K562 (cell line): ENCODE results near the gene HS2ST1. TPM values are rescaled to one million over a fixed set of nuclear protein-coding genes. Genes with fewer than 3 reads are reported as not detected.

Experiments
- BCOR ChIP-seq: fragments of 450-650 bp; IDR thresholded peaks from 2 replicates; pipeline ENCODE4 v1.6.1; 2016
- BRCA1 ChIP-seq, 2 experiments: fragments of 450-650 bp in 1 of 2; sonication (generic) in 1 of 2; formaldehyde crosslinking in 1 of 2; IDR thresholded peaks; 2 replicates each; pipeline versions ENCODE4 v1.5.0 to v1.6.1; 2017 to 2020; ENCODE audit warnings: mild to moderate bottlenecking in 1 of 2, missing genetic modification reagents in 1 of 2
- CHD1 ChIP-seq: fragments of 200-600 bp; sonication (generic); IDR thresholded peaks from one replicate; pipeline ENCODE4 v1.6.1; 2012; ENCODE audit warnings: mild to moderate bottlenecking, moderate library complexity, low read length, inconsistent platforms
- ELF2 ChIP-seq: fragments of 250-450 bp; sonication (Bioruptor Pico); IDR thresholded peaks from 2 replicates; pipeline ENCODE4 v1.5.0; 2021; ENCODE audit warnings: mild to moderate bottlenecking
- ETV5 ChIP-seq: sonication (generic); formaldehyde crosslinking; IDR thresholded peaks from 2 replicates; pipeline ENCODE4 v1.4.0; 2020; ENCODE audit warnings: low read depth, mild to moderate bottlenecking, missing genetic modification reagents
- HDAC2 ChIP-seq: fragments of 450-650 bp; IDR thresholded peaks from 2 replicates; pipeline ENCODE4 v1.6.1; 2016; ENCODE audit warnings: mild to moderate bottlenecking
- KDM2B ChIP-seq: fragments of 250-450 bp; sonication (Bioruptor Pico); IDR thresholded peaks from 2 replicates; pipeline ENCODE4 v1.8.0; 2021; ENCODE audit warnings: mild to moderate bottlenecking, moderate library complexity
- PCBP1 ChIP-seq: fragments of 200-400 bp; formaldehyde crosslinking; IDR thresholded peaks from 2 replicates; pipeline ENCODE4 v1.6.1; 2018; ENCODE audit warnings: mild to moderate bottlenecking, low read depth, low read length; ENCODE audit not compliant: poor library complexity, severe bottlenecking
- PHB2 ChIP-seq: fragments of 450-650 bp; IDR thresholded peaks from 2 replicates; pipeline ENCODE4 v1.6.1; 2017; ENCODE audit warnings: low read depth
- PPARD ChIP-seq: fragments of 250-450 bp; sonication (Bioruptor Pico); IDR thresholded peaks from 2 replicates; pipeline ENCODE4 v1.8.0; 2022; ENCODE audit warnings: inconsistent platforms, mild to moderate bottlenecking, moderate library complexity
- RBBP5 ChIP-seq: fragments of 200-600 bp; sonication (generic); IDR thresholded peaks from 2 replicates; pipeline ENCODE4 v1.6.1; 2012; ENCODE audit warnings: borderline replicate concordance, mild to moderate bottlenecking, low read length, control low read depth, inconsistent platforms; ENCODE audit not compliant: insufficient read depth, poor library complexity, severe bottlenecking
- SP1 ChIP-seq: sonication (generic); formaldehyde crosslinking; IDR thresholded peaks from 2 replicates; pipeline ENCODE4 v1.8.1; 2022; ENCODE audit warnings: mild to moderate bottlenecking, missing genetic modification reagents
- SRSF9 ChIP-seq: fragments of 200-400 bp; formaldehyde crosslinking; IDR thresholded peaks from 2 replicates; pipeline ENCODE4 v1.6.1; 2017; ENCODE audit warnings: low read depth, low read length, borderline replicate concordance
- ZNF253 ChIP-seq: fragments of 250-450 bp; sonication (Bioruptor Pico); conservative IDR thresholded peaks from 2 replicates; pipeline ENCODE4 v1.6.1; 2021; ENCODE audit warnings: mild to moderate bottlenecking
- ZNF274 ChIP-seq: IDR thresholded peaks from 2 replicates; pipeline ENCODE4 v1.6.1; 2011; ENCODE audit warnings: low read depth, mild to moderate bottlenecking, low read length, moderate library complexity, borderline replicate concordance
- ZNF354B ChIP-seq: fragments of 250-450 bp; sonication (Bioruptor Pico); IDR thresholded peaks from 2 replicates; pipeline ENCODE4 v1.4.0; 2020
- polyA plus RNA-seq, 8 experiments: library from polyadenylated mRNA; depleted of rRNA in 4 of 8; stranded (reverse) in 5 of 8; unstranded in 3 of 8; fragments of >200 nt; fragmentation: Nextera tagmentation in 2 of 8; fragmentation: Illumina TruSeq in 1 of 8; extraction: Ambion mirVana in 2 of 8; extraction: Trizol in 1 of 8; gene quantifications; 2 replicates each; pipeline versions ENCODE4 v1.2.1 to v1.2.3, GENCODE V29; 2011 to 2014; ENCODE audit warnings: inconsistent platforms in 1 of 8, missing spikeins in 1 of 8
- total RNA-seq, 7 experiments: library from RNA; depleted of rRNA in 6 of 7; stranded (reverse); fragments of >200 nt in 6 of 7; fragmentation: Illumina TruSeq in 2 of 7; extraction: Trizol in 2 of 7; gene quantifications; 2 replicates each; pipeline versions ENCODE4 v1.2.1 to v1.2.3, GENCODE V29; 2011 to 2021; ENCODE audit warnings: low replicate concordance in 1 of 7
- TF ChIP-seq, protein P1 (sequence below): fragments of 450-650 bp; IDR thresholded peaks from 2 replicates; pipeline ENCODE4 v1.6.1; 2016
- TF ChIP-seq, protein P2 (sequence below): fragments of 450-650 bp; formaldehyde crosslinking; IDR thresholded peaks from 2 replicates; pipeline ENCODE4 v1.4.0; 2022; ENCODE audit warnings: mild to moderate bottlenecking, moderate library complexity
- TF ChIP-seq, protein P3 (sequence below): fragments of 450-650 bp; formaldehyde crosslinking; IDR thresholded peaks from 2 replicates; pipeline ENCODE4 v1.4.0; 2020; ENCODE audit warnings: mild to moderate bottlenecking, mixed read lengths
- TF ChIP-seq, protein P4 (sequence below): sonication (generic); formaldehyde crosslinking; IDR thresholded peaks from 2 replicates; pipeline ENCODE4 v1.8.0; 2022; ENCODE audit warnings: missing genetic modification reagents, mild to moderate bottlenecking, borderline replicate concordance

Gene HS2ST1
- total and polyA plus RNA-seq, 9 of the 15 experiments (the other 6 are each of a cell fraction or from before 2014, with no cell fraction given): 7.7 to 43.3 (median 25.8) TPM

DNA sequence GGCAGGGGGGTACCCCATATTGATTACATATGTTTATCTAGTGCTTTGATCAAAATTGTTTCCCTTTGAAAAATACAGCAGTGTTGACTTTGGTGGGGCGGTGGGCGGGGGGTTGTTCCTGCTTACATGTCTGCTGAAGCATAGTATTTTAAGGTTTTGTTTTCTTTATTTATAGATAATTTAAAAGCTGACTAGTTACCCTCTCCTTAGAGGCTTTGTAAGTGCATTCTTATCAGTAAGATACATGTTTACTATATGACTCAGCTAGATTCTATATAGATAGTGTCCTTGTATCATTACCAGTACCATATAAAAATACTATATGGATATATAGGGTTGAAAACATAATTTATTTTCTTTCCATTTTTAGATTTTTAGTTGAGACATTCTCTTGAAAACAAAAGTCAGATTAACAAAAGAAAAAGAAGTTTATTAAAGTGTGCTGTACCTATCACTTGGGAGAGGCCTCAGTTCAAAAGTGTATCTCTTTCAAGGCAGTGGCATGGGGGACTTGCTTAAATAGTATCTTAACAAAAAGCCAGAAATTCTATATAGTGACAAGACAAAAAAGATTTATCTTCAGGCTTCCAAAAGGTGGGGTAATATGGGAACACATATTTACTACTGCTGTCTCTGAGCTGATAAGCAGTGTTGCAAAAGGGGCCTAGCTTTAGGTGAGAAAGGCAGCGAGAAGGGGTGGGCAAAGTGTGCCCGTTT, 79.0 kb downstream of the HS2ST1 start (continued):
- TF ChIP-seq, protein P1, sequence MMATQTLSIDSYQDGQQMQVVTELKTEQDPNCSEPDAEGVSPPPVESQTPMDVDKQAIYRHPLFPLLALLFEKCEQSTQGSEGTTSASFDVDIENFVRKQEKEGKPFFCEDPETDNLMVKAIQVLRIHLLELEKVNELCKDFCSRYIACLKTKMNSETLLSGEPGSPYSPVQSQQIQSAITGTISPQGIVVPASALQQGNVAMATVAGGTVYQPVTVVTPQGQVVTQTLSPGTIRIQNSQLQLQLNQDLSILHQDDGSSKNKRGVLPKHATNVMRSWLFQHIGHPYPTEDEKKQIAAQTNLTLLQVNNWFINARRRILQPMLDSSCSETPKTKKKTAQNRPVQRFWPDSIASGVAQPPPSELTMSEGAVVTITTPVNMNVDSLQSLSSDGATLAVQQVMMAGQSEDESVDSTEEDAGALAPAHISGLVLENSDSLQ: peak; percentile 75
- TF ChIP-seq PPARD (CRISPR knock-in tag): no peak
- TF ChIP-seq HDAC2: no peak
- no peak for TF ChIP-seq ZNF253 (CRISPR knock-in tag)
- TF ChIP-seq PCBP1: no peak
- TF ChIP-seq ELF2: no peak
- no peak for TF ChIP-seq BRCA1 (IDR thresholded peaks at IDR 0.05)
- TF ChIP-seq BRCA1 (CRISPR knock-in tag; IDR thresholded peaks at IDR 0.05): no peak
- TF ChIP-seq KDM2B (CRISPR knock-in tag): no peak
- no peak for TF ChIP-seq BCOR
- TF ChIP-seq, protein P2, sequence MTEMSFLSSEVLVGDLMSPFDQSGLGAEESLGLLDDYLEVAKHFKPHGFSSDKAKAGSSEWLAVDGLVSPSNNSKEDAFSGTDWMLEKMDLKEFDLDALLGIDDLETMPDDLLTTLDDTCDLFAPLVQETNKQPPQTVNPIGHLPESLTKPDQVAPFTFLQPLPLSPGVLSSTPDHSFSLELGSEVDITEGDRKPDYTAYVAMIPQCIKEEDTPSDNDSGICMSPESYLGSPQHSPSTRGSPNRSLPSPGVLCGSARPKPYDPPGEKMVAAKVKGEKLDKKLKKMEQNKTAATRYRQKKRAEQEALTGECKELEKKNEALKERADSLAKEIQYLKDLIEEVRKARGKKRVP (CRISPR knock-in tag): no peak
- TF ChIP-seq, protein P3, sequence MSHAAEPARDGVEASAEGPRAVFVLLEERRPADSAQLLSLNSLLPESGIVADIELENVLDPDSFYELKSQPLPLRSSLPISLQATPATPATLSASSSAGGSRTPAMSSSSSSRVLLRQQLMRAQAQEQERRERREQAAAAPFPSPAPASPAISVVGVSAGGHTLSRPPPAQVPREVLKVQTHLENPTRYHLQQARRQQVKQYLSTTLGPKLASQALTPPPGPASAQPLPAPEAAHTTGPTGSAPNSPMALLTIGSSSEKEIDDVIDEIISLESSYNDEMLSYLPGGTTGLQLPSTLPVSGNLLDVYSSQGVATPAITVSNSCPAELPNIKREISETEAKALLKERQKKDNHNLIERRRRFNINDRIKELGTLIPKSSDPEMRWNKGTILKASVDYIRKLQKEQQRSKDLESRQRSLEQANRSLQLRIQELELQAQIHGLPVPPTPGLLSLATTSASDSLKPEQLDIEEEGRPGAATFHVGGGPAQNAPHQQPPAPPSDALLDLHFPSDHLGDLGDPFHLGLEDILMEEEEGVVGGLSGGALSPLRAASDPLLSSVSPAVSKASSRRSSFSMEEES (CRISPR knock-in tag): no peak
- no peak for TF ChIP-seq SP1 (CRISPR knock-in tag)
- TF ChIP-seq, protein P4, sequence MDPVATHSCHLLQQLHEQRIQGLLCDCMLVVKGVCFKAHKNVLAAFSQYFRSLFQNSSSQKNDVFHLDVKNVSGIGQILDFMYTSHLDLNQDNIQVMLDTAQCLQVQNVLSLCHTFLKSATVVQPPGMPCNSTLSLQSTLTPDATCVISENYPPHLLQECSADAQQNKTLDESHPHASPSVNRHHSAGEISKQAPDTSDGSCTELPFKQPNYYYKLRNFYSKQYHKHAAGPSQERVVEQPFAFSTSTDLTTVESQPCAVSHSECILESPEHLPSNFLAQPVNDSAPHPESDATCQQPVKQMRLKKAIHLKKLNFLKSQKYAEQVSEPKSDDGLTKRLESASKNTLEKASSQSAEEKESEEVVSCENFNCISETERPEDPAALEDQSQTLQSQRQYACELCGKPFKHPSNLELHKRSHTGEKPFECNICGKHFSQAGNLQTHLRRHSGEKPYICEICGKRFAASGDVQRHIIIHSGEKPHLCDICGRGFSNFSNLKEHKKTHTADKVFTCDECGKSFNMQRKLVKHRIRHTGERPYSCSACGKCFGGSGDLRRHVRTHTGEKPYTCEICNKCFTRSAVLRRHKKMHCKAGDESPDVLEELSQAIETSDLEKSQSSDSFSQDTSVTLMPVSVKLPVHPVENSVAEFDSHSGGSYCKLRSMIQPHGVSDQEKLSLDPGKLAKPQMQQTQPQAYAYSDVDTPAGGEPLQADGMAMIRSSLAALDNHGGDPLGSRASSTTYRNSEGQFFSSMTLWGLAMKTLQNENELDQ (CRISPR knock-in tag): no peak
- no peak for TF ChIP-seq SRSF9
- no peak for TF ChIP-seq ZNF354B (CRISPR knock-in tag)
- TF ChIP-seq RBBP5: no peak
- no peak for TF ChIP-seq ZNF274
- TF ChIP-seq CHD1: no peak
- TF ChIP-seq PHB2: peak; percentile 62; the same call in 1 of the 2 replicates
- no peak for TF ChIP-seq ETV5
